ENCODE data around the gene MDN1.

MDN1 gene

GRCh38 chr6:89690944-89691324, 128.7 kb downstream of the MDN1 start:
- no peak for DNase-seq

GRCh38 chr6:89689732-89690131, 129.9 kb downstream of the MDN1 start:
- no peak for DNase-seq

GRCh38 chr6:89688328-89688727, 131.3 kb downstream of the MDN1 start:
- DNase-seq = no peak

- DNase-seq = no peak
These were observed 134.3 kb downstream of the MDN1 start for GRCh38 chr6:89685311-89685710.

- DNase-seq = no peak
These were observed 136.6 kb downstream of the MDN1 start for GRCh38 chr6:89682991-89683390.

- DNase-seq = no peak
These were observed 137.5 kb downstream of the MDN1 start for GRCh38 chr6:89681983-89682564.

- DNase-seq = no peak
These were observed 139.0 kb downstream of the MDN1 start for GRCh38 chr6:89680551-89680950.

- no peak for DNase-seq
These were observed 139.4 kb downstream of the MDN1 start for GRCh38 chr6:89680150-89680549.

- DNase-seq = no peak
These were observed 140.1 kb downstream of the MDN1 start for GRCh38 chr6:89679215-89680120.

- no peak for DNase-seq
These were observed 141.1 kb downstream of the MDN1 start for GRCh38 chr6:89678531-89678930.

GRCh38 chr6:89675949-89676748, 143.4 kb downstream of the MDN1 start:
- no peak for DNase-seq

GRCh38 chr6:89670935-89671565, 148.5 kb downstream of the MDN1 start:
- DNase-seq = no peak

GRCh38 chr6:89669002-89669401, 150.6 kb downstream of the MDN1 start:
- DNase-seq = no peak

- DNase-seq = no peak
These were observed 151.6 kb downstream of the MDN1 start for GRCh38 chr6:89667872-89668556.

GRCh38 chr6:89662659-89663223, 156.9 kb downstream of the MDN1 start:
- DNase-seq = no peak

- DNase-seq = no peak
These were observed 158.0 kb downstream of the MDN1 start for GRCh38 chr6:89661559-89661958.

- DNase-seq = no peak
These were observed 158.6 kb downstream of the MDN1 start for GRCh38 chr6:89660981-89661380.

GRCh38 chr6:89657445-89658158, 162.0 kb downstream of the MDN1 start:
- DNase-seq = no peak

- no peak for DNase-seq
These were observed 164.5 kb downstream of the MDN1 start for GRCh38 chr6:89655122-89655521.

- DNase-seq = no peak
These were observed 169.0 kb downstream of the MDN1 start for GRCh38 chr6:89650579-89650978.

GRCh38 chr6:89649682-89650081, 169.9 kb downstream of the MDN1 start:
- no peak for DNase-seq

- DNase-seq = no peak
These were observed 174.7 kb downstream of the MDN1 start for GRCh38 chr6:89644864-89645263.

Measured in stimulated activated CD4-positive, alpha-beta T cell treated with anti-CD3 and anti-CD28 coated beads, Interleukin-4, amount 100 ng/mL, for 24 hours (primary cell).